C4-2B (cell line): ENCODE results near the gene SLIT3.

ENCODE experiments used
- CTCF ChIP-seq: fragments of 450-650 bp; conservative IDR thresholded peaks from 2 replicates; pipeline ENCODE4 v1.5.1; 2017; ENCODE audit warnings: mild to moderate bottlenecking
- ZFX ChIP-seq: fragments of 450-650 bp; IDR thresholded peaks from 2 replicates; pipeline ENCODE4 v1.6.1; 2017

GRCh38 chr5:169256191-169256590, 44.7 kb downstream of the SLIT3 start:
- TF ChIP-seq CTCF (no peak), ZFX (no peak)
